Dedifferentiated amniotic fluid mesenchymal stem cell (primary cell): ENCODE data around the gene PAH.
A peak's percentile ranks its signal among the peaks of the same experiment; 100 is the strongest.
"Not testable (repeated sequence)": the region's sequence is repeated elsewhere in the genome, so short reads cannot be mapped to it uniquely, and the experiment has no call there.

Source experiments
- DNase-seq: peaks from one replicate; pipeline ENCODE4 v3.0.0-alpha.2; 2016; ENCODE audit errors: extremely low spot score

Gene PAH

GRCh38 chr12:102891756-102892155 lies 25.3 kb downstream of the PAH start:
- no peak for DNase-seq

- DNase-seq = no peak
Measured at GRCh38 chr12:102888511-102888910, 28.5 kb downstream of the PAH start.

GRCh38 chr12:102885043-102885932 lies 31.8 kb downstream of the PAH start:
- no peak for DNase-seq

GRCh38 chr12:102883204-102883799 lies 33.7 kb downstream of the PAH start:
- DNase-seq = peak; percentile 49

- DNase-seq = no peak
Measured at GRCh38 chr12:102880783-102881182, 36.3 kb downstream of the PAH start.

GRCh38 chr12:102879144-102879763 lies 37.8 kb downstream of the PAH start:
- DNase-seq = peak; percentile 62

- no peak for DNase-seq
Measured at GRCh38 chr12:102876883-102877282, 40.2 kb downstream of the PAH start.

GRCh38 chr12:102874819-102875218 lies 42.2 kb downstream of the PAH start:
- no peak for DNase-seq

GRCh38 chr12:102873077-102873476 lies 44.0 kb downstream of the PAH start:
- DNase-seq = no peak

GRCh38 chr12:102871014-102871413 lies 46.0 kb downstream of the PAH start:
- DNase-seq = no peak

GRCh38 chr12:102869571-102869970 lies 47.5 kb downstream of the PAH start:
- no peak for DNase-seq

GRCh38 chr12:102865821-102866615 lies 51.0 kb downstream of the PAH start:
- no peak for DNase-seq

GRCh38 chr12:102862486-102862885 lies 54.6 kb downstream of the PAH start:
- no peak for DNase-seq

- DNase-seq = no peak
Measured at GRCh38 chr12:102851246-102851645, 65.8 kb downstream of the PAH start.

GRCh38 chr12:102849722-102850447 lies 67.2 kb downstream of the PAH start:
- DNase-seq = no peak

GRCh38 chr12:102848832-102849231 lies 68.2 kb downstream of the PAH start:
- DNase-seq = no peak

GRCh38 chr12:102847131-102847530 lies 69.9 kb downstream of the PAH start:
- DNase-seq = no peak

GRCh38 chr12:102833687-102834441 lies 83.2 kb downstream of the PAH start:
- DNase-seq = no peak

- DNase-seq = not testable (repeated sequence)
Measured at GRCh38 chr12:102832826-102833225, 84.2 kb downstream of the PAH start.

GRCh38 chr12:102824218-102824835 lies 92.7 kb downstream of the PAH start:
- DNase-seq = no peak
